Natural killer cell (primary cell): ENCODE data around the gene SMC4. TPM values are rescaled to one million over a fixed set of nuclear protein-coding genes. Genes with fewer than 3 reads are reported as not detected.
A peak's percentile ranks its signal among the peaks of the same experiment; 100 is the strongest.

Experiments
- ATAC-seq, 3 donors: fragments of 150-1000 bp in 2 of 3; fragments of 200-7000 bp in 1 of 3; cut with Tn5 transposase; 1 replicate in 1 of 3; 2 replicates in 2 of 3; pipeline ENCODE4 v1.10.0; 2021; ENCODE audit warnings: mild to moderate bottlenecking in 2 of 3, moderate library complexity in 2 of 3
- DNase-seq, 2 donors: peaks; one replicate each; pipeline versions ENCODE4 v3.0.0 to v3.0.0-alpha.2; 2013 to 2021; ENCODE audit warnings: mixed read lengths in 1 of 2
- H3K27ac ChIP-seq: one replicate; pipeline ENCODE4 v1.5.1; 2013; ENCODE audit warnings: mild to moderate bottlenecking, low read length
- H3K27me3 ChIP-seq: one replicate; pipeline ENCODE4 v1.6.1; 2013; ENCODE audit warnings: low read length; ENCODE audit not compliant: control insufficient read depth, insufficient read depth
- H3K36me3 ChIP-seq: one replicate; pipeline ENCODE4 v1.6.1; 2013; ENCODE audit warnings: low read length; ENCODE audit not compliant: control insufficient read depth, insufficient read depth
- H3K4me1 ChIP-seq: one replicate; pipeline ENCODE4 v1.6.1; 2013; ENCODE audit warnings: low read length; ENCODE audit not compliant: control insufficient read depth, insufficient read depth
- H3K4me3 ChIP-seq: one replicate; pipeline ENCODE4 v1.5.1; 2013; ENCODE audit warnings: low read length
- H3K9me3 ChIP-seq: one replicate; pipeline ENCODE4 v1.6.1; 2013; ENCODE audit warnings: low read length; ENCODE audit not compliant: control insufficient read depth, insufficient read depth
- H3K27ac Mint-ChIP-seq, 2 donors: one replicate each; pipeline ENCODE4 v1.8.0; 2022; ENCODE audit warnings: mild to moderate bottlenecking in 2 of 2, mixed read lengths in 2 of 2, moderate library complexity in 1 of 2
- H3K27me3 Mint-ChIP-seq, 2 donors: one replicate each; pipeline ENCODE4 v1.8.0; 2022; ENCODE audit warnings: low read depth in 2 of 2, mixed read lengths in 2 of 2
- H3K36me3 Mint-ChIP-seq: one replicate; pipeline ENCODE4 v1.8.0; 2022; ENCODE audit warnings: mixed read lengths
- H3K4me1 Mint-ChIP-seq, 2 donors: one replicate each; pipeline ENCODE4 v1.8.0; 2022; ENCODE audit warnings: mixed read lengths in 2 of 2
- H3K4me3 Mint-ChIP-seq: one replicate; pipeline ENCODE4 v1.8.0; 2022; ENCODE audit warnings: mild to moderate bottlenecking, moderate library complexity, mixed read lengths
- H3K9me3 Mint-ChIP-seq, 2 donors: one replicate each; pipeline ENCODE4 v1.8.0; 2022; ENCODE audit warnings: mixed read lengths in 2 of 2
- WGBS: methylation state at CpG from one replicate; pipeline ENCODE4 v1.1.7; 2013; ENCODE audit warnings: missing lambda C conversion rate; ENCODE audit not compliant: insufficient coverage; 5-methylcytosine and 5-hydroxymethylcytosine counted together
- intact Hi-C: fragments of 100-400 bp; cut with micrococcal nuclease; formaldehyde crosslinking; loops from one replicate; pipeline ENCODE4 v1.14.2; 2022
- total RNA-seq, 4 donors: library from RNA; stranded (reverse); fragments of 120-200 nt in 1 of 4; gene quantifications; one replicate each; pipeline versions ENCODE4 v1.2.3 to v1.2.4, GENCODE V29; 2013 to 2022
- TF ChIP-seq, protein P1 (sequence below): fragments of 200-600 bp; IDR thresholded peaks from one replicate; pipeline ENCODE4 v1.8.0; 2022; ENCODE audit warnings: antibody characterized with exemption

Gene SMC4
- total RNA-seq, 3 donors from 2014 or later (not counting 1 experiment from before 2014, with no cell fraction given): 83.4 to 99.3 (median 92.0) TPM

DNA sequence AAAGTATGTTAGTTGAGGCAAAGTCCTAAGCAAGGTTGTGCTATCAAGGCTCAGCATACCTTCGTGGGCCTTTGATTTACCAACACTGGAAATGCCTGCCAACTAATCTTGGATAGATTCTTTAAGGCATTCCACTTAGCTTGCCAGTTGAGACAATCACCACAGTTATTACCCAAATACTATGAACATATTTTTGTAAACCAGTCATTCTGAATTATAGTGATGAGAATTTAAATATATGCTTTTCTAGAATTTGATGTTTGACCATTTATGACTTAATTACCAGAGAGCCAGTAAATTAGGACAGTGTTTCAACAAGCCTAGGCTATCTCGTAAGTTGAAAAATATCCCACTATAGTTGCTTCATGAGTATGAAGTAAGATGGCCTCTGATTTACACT, 34.6 kb downstream of the SMC4 start:
- no peak for ATAC-seq

DNA sequence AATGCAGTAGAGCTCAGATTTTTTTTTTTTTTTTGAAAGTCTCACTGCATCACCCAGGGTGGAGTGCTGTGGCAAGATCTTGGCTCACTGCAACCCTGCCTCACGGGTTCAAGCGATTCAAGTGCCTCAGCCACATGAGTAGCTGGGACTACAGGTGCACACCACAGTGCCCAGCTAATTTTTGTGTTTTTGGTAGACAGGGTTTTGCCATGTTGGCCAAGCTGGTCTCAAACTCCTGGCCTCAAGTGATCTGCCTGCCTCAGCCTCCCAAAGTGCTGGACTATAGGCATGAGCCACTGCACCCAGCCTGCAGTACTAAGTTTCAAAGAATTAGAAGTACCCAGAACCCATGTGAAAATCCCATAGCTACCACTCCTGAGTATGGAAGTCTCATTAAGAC, 35.6 kb downstream of the SMC4 start:
- Histone ChIP-seq H3K27ac (no peak overlapping the region), H3K36me3 (peaks cover 56% of the 10 kb centered on the region), H3K4me3 (no peak overlapping the region), H3K9me3 (no peaks in the 10 kb centered on the region), H3K27me3 (no peaks in the 10 kb centered on the region), H3K4me1 (no peaks in the 10 kb centered on the region)
- ATAC-seq (no peak), DNase-seq (no peak)
- 89% methylated on average over 2 of the region's 2 CpGs for WGBS
- intact Hi-C loops: no loop called here
- no peak overlapping the region for H3K4me3 Mint-ChIP-seq
- no peaks in the 10 kb centered on the region for H3K27me3 Mint-ChIP-seq
- H3K4me1 Mint-ChIP-seq: peaks cover 7 to 18% of the 10 kb centered on the region in 2 donors
- TF ChIP-seq, protein P1, sequence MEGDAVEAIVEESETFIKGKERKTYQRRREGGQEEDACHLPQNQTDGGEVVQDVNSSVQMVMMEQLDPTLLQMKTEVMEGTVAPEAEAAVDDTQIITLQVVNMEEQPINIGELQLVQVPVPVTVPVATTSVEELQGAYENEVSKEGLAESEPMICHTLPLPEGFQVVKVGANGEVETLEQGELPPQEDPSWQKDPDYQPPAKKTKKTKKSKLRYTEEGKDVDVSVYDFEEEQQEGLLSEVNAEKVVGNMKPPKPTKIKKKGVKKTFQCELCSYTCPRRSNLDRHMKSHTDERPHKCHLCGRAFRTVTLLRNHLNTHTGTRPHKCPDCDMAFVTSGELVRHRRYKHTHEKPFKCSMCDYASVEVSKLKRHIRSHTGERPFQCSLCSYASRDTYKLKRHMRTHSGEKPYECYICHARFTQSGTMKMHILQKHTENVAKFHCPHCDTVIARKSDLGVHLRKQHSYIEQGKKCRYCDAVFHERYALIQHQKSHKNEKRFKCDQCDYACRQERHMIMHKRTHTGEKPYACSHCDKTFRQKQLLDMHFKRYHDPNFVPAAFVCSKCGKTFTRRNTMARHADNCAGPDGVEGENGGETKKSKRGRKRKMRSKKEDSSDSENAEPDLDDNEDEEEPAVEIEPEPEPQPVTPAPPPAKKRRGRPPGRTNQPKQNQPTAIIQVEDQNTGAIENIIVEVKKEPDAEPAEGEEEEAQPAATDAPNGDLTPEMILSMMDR: no peak
- H3K9me3 Mint-ChIP-seq: no peaks in the 10 kb centered on the region
- peaks cover 7% of the 10 kb centered on the region for H3K36me3 Mint-ChIP-seq
- H3K27ac Mint-ChIP-seq: no peak overlapping the region

More for the DNA sequence above, 34.6 kb downstream of the SMC4 start:
- peaks cover 7 to 12% of the 10 kb centered on the region in 2 donors for H3K4me1 Mint-ChIP-seq
- TF ChIP-seq, protein P1: no peak
- H3K9me3 Mint-ChIP-seq: no peaks in the 10 kb centered on the region
- H3K27ac Mint-ChIP-seq: no peak overlapping the region
- H3K36me3 Mint-ChIP-seq: peaks cover 7% of the 10 kb centered on the region
- H3K4me3 Mint-ChIP-seq: no peak overlapping the region
- Histone ChIP-seq H3K4me3 (no peak overlapping the region), H3K9me3 (no peaks in the 10 kb centered on the region), H3K27ac (no peak overlapping the region), H3K36me3 (peaks cover 57% of the 10 kb centered on the region), H3K27me3 (no peaks in the 10 kb centered on the region), H3K4me1 (no peaks in the 10 kb centered on the region)
- no peaks in the 10 kb centered on the region for H3K27me3 Mint-ChIP-seq
- DNase-seq: no peak
- intact Hi-C loops: no loop called here
- 95% methylated on average over 2 of the region's 2 CpGs for WGBS

DNA sequence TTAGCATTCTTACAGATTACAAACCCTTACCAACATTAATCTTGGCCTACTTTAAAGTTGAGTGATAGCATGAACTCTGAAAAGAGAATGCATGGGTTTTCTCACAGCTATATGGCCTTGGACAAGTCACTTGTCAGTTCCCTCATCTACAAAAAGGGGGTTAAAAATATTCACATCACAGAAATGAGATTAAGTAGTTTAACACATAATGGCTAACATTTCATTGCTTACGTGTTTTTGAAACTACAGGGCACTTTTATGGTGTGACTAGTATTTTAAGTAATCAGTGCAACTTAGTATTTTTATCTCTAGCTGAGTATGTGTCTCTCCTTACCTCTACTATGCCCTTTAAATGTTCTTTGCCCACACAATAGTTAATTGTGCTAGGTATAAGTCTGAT, 36.3 kb downstream of the SMC4 start:
- no CpG with 5 or more reads among the region's 1 CpG for WGBS

DNA sequence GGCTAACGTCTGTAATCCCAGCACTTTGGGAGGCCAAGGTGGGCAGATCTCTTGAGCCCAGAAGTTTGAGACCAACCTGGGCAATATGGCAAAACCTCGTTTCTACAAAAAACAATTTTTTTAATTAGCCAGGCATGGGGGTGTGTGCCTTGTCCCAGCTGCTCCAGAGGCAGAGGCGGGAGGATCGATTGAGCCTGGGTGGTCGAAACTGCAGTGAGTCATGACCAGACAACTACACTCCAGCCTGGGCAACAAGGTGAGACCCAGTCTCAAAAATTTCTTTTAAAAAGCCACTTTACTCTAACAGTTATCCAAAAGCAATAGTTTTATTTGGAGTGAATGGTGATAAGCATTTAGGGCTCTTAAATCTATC, 37.6 kb downstream of the SMC4 start:
- Mint-ChIP-seq H3K4me1 (peaks cover 11 to 22% of the 10 kb centered on the region in 2 donors), H3K27me3 (no peaks in the 10 kb centered on the region), H3K4me3 (no peak overlapping the region), H3K9me3 (no peaks in the 10 kb centered on the region), H3K36me3 (peaks cover 7% of the 10 kb centered on the region), H3K27ac (peak overlapping the region; percentile 23 to 47)
- DNase-seq (no peak), ATAC-seq (no peak)
- intact Hi-C loops: no loop called here
- Histone ChIP-seq H3K27ac (no peak overlapping the region), H3K36me3 (peaks cover 37% of the 10 kb centered on the region), H3K9me3 (no peaks in the 10 kb centered on the region), H3K4me3 (no peak overlapping the region), H3K4me1 (no peaks in the 10 kb centered on the region), H3K27me3 (no peaks in the 10 kb centered on the region)
- WGBS: 88% methylated on average over 5 of the region's 5 CpGs
- TF ChIP-seq, protein P1: no peak

More for the DNA sequence above, 36.3 kb downstream of the SMC4 start:
- Mint-ChIP-seq H3K27me3 (no peaks in the 10 kb centered on the region), H3K4me3 (no peak overlapping the region), H3K36me3 (peaks cover 7% of the 10 kb centered on the region), H3K9me3 (no peaks in the 10 kb centered on the region), H3K4me1 (peaks cover 7 to 18% of the 10 kb centered on the region in 2 donors), H3K27ac (peak overlapping the region in 1 of 2 donors; percentile 36)
- Histone ChIP-seq H3K9me3 (no peaks in the 10 kb centered on the region), H3K27me3 (no peaks in the 10 kb centered on the region), H3K4me1 (no peaks in the 10 kb centered on the region), H3K27ac (no peak overlapping the region), H3K4me3 (no peak overlapping the region), H3K36me3 (peaks cover 50% of the 10 kb centered on the region)
- ATAC-seq (no peak), DNase-seq (no peak)
- intact Hi-C loops: no loop called here
- TF ChIP-seq, protein P1: no peak
